DND-41 (cell line): ENCODE measurements around the gene MMAB.

Experiments used
- ATAC-seq: fragments of 200-7000 bp; cut with Tn5 transposase; 3 replicates; pipeline ENCODE4 v1.9.1; 2021; ENCODE audit warnings: low read depth; ENCODE audit not compliant: insufficient read depth
- DNase-seq: peaks from one replicate; pipeline ENCODE4 v3.0.0-alpha.2; 2020
- H2AFZ ChIP-seq: 2 replicates; pipeline ENCODE4 v1.6.0; 2012; ENCODE audit warnings: low read depth, low read length
- H3K27ac ChIP-seq: 2 replicates; pipeline ENCODE4 v1.5.1; 2012; ENCODE audit warnings: low read length, inconsistent platforms
- H3K27me3 ChIP-seq: fragments of 200-600 bp; sonication (generic); 2 replicates; pipeline ENCODE4 v1.6.0; 2012; ENCODE audit warnings: low read length, mild to moderate bottlenecking, inconsistent platforms; ENCODE audit not compliant: insufficient read depth, poor library complexity
- H3K36me3 ChIP-seq: 2 replicates; pipeline ENCODE4 v1.5.1; 2012; ENCODE audit warnings: low read length, inconsistent platforms; ENCODE audit not compliant: insufficient read depth
- H3K4me1 ChIP-seq: 2 replicates; pipeline ENCODE4 v1.5.1; 2012; ENCODE audit warnings: mild to moderate bottlenecking, low read length; ENCODE audit not compliant: insufficient read depth
- H3K4me2 ChIP-seq: 2 replicates; pipeline ENCODE4 v1.6.0; 2012; ENCODE audit warnings: mild to moderate bottlenecking, moderate library complexity, low read length, inconsistent platforms; ENCODE audit not compliant: insufficient read depth
- H3K4me3 ChIP-seq, 2 experiments: fragments of 200-600 bp in 1 of 2; shearing (Covaris generic) in 1 of 2; 2 replicates each; pipeline ENCODE4 v1.5.1; 2012 to 2016; ENCODE audit warnings: inconsistent platforms in 2 of 2, low read length in 2 of 2, mild to moderate bottlenecking in 2 of 2, low read depth in 1 of 2, moderate library complexity in 1 of 2
- H3K79me2 ChIP-seq: 2 replicates; pipeline ENCODE4 v1.6.0; 2012; ENCODE audit warnings: low read length, inconsistent platforms; ENCODE audit not compliant: insufficient read depth
- H3K9ac ChIP-seq: 2 replicates; pipeline ENCODE4 v1.6.0; 2012; ENCODE audit warnings: low read depth, mild to moderate bottlenecking, inconsistent platforms, low read length, moderate library complexity
- H3K9me3 ChIP-seq: 2 replicates; pipeline ENCODE4 v1.5.1; 2012; ENCODE audit warnings: low read length, moderate library complexity, mild to moderate bottlenecking, inconsistent platforms; ENCODE audit not compliant: insufficient read depth, severe bottlenecking
- H4K20me1 ChIP-seq: 2 replicates; pipeline ENCODE4 v1.6.0; 2012; ENCODE audit warnings: low read length; ENCODE audit not compliant: insufficient read depth
- EZH2 ChIP-seq: IDR thresholded peaks from 3 replicates; pipeline ENCODE4 v1.6.1; 2012; ENCODE audit warnings: borderline replicate concordance, low read depth, mild to moderate bottlenecking, moderate library complexity, low read length, inconsistent platforms; ENCODE audit not compliant: severe bottlenecking
- TF ChIP-seq, protein P1 (sequence below): IDR thresholded peaks from 2 replicates; pipeline ENCODE4 v1.5.1; 2012; ENCODE audit warnings: borderline replicate concordance, low read length, moderate library complexity, mild to moderate bottlenecking; ENCODE audit not compliant: poor library complexity, severe bottlenecking; ENCODE audit errors: extremely low read depth

MMAB gene

DNA sequence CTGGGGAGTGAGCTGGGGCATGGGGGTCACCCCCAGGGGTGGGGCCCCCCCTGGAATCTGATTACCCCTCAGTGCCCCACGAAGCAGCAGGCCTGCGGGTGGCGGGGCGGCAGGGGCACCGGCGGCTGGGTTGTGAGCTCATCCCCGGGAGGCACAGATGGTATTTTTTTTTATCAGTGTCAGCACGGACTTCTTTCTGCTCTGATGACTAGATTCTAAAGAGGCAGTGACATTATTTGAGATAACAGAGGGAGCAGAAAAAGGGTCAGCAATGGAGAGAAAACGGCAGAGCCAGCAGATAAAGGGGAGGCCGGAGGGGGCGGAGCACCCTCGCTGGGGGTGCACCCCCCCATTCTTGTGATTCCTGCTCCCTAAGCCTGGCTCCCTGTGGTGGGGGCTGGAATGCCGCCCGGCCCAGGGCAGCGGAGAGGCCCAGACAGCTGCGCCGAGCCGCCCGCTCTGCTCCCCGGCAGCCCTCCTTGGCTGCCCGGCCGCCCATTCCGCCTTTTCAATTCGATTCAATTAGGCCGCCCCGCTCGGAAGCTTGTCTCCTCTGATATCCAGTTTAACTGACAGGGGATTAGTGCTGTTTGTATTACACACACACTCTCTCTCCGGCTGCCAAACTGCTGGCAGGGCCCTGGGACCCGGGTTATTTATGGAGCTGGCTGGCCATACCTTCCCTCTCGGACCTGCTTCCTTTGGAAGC lies 33.2 kb upstream of the MMAB start:
- H3K27ac ChIP-seq: no peak overlapping the region
- no peaks in the 10 kb centered on the region for H3K36me3 ChIP-seq
- H3K4me2 ChIP-seq: no peak overlapping the region
- H3K27me3 ChIP-seq: peaks cover 7% of the 10 kb centered on the region
- H3K4me1 ChIP-seq: no peaks in the 10 kb centered on the region
- no peaks in the 10 kb centered on the region for H3K9me3 ChIP-seq
- no peak overlapping the region for H3K4me3 ChIP-seq
- DNase-seq (no peak), ATAC-seq (no peak)
- no peaks in the 10 kb centered on the region for H3K79me2 ChIP-seq
- TF ChIP-seq, protein P1, sequence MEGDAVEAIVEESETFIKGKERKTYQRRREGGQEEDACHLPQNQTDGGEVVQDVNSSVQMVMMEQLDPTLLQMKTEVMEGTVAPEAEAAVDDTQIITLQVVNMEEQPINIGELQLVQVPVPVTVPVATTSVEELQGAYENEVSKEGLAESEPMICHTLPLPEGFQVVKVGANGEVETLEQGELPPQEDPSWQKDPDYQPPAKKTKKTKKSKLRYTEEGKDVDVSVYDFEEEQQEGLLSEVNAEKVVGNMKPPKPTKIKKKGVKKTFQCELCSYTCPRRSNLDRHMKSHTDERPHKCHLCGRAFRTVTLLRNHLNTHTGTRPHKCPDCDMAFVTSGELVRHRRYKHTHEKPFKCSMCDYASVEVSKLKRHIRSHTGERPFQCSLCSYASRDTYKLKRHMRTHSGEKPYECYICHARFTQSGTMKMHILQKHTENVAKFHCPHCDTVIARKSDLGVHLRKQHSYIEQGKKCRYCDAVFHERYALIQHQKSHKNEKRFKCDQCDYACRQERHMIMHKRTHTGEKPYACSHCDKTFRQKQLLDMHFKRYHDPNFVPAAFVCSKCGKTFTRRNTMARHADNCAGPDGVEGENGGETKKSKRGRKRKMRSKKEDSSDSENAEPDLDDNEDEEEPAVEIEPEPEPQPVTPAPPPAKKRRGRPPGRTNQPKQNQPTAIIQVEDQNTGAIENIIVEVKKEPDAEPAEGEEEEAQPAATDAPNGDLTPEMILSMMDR: no peak
- no peak for TF ChIP-seq EZH2
- no peaks in the 10 kb centered on the region for H4K20me1 ChIP-seq
- H3K9ac ChIP-seq: no peak overlapping the region
- H2AFZ ChIP-seq: no peak overlapping the region

DNA sequence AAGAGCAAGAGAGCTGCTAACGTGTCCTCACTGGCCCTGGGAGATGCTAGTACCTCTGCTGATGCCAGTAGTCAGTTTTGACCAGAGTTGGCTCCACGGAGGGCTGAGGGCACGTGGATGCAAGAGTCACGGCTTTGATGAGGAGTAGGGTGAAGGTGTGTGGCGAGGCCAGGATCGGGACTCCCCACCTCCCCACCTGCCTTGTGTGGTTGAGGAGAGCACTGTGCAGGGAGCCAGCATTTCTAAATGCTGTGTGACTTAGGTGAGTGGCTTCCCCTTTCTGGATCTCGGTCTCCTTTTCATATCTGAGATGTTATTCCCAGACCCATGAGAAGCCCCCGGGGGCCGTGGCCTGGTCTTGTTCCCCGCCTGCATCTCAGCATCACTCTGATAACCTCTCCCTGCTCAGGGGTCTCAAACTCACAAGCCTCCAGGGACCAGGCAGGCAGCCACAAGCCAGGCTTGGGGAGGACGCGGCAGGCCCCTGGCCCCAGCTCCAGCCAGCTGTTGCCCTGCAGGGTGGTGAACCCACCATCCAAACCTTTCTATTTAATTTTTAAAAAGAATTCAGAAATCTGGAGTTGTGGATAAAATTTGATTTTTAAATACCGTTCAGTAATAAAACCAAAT lies 32.4 kb upstream of the MMAB start:
- H3K27me3 ChIP-seq: peaks cover 7% of the 10 kb centered on the region
- no peak overlapping the region for H3K27ac ChIP-seq
- H3K4me1 ChIP-seq: no peaks in the 10 kb centered on the region
- no peak for TF ChIP-seq EZH2
- TF ChIP-seq, protein P1: no peak
- H4K20me1 ChIP-seq: no peaks in the 10 kb centered on the region
- no peaks in the 10 kb centered on the region for H3K9me3 ChIP-seq
- no peak for DNase-seq
- H3K4me2 ChIP-seq: no peak overlapping the region
- H3K36me3 ChIP-seq: no peaks in the 10 kb centered on the region
- H2AFZ ChIP-seq: no peak overlapping the region
- no peak overlapping the region for H3K9ac ChIP-seq
- no peak overlapping the region for H3K4me3 ChIP-seq
- H3K79me2 ChIP-seq: no peaks in the 10 kb centered on the region
- no peak for ATAC-seq

DNA sequence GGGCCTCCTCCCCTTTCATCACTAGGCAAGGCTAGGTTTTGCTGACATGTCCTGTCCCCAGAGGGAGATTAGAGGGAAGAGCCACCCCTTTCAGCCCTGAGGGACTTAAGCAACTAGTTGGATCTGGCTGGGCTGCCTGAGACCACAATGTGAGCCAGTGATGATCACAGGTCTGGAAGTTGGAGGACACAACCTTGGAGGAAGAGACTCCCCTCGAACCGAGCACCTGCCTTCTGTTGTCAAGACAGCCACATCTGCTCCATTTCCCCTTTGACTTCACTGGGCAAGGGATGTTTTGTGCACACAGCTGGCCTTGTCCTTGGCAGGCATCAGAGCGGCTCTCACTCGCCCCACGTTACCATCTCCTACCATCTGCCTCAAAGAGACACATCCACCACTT lies 31.7 kb upstream of the MMAB start:
- Histone ChIP-seq H3K79me2 (no peaks in the 10 kb centered on the region), H3K27ac (no peak overlapping the region), H3K9me3 (no peaks in the 10 kb centered on the region), H3K4me2 (no peak overlapping the region), H3K4me1 (no peaks in the 10 kb centered on the region), H4K20me1 (no peaks in the 10 kb centered on the region), H3K27me3 (peaks cover 5% of the 10 kb centered on the region), H3K4me3 (no peak overlapping the region), H2AFZ (no peak overlapping the region), H3K36me3 (no peaks in the 10 kb centered on the region), H3K9ac (no peak overlapping the region)
- ATAC-seq (no peak), DNase-seq (no peak)
- no peak for TF ChIP-seq EZH2
- TF ChIP-seq, protein P1: no peak
